ENCODE results near the gene TMEM30A. TPM values are rescaled to one million over a fixed set of nuclear protein-coding genes. Genes with fewer than 3 reads are reported as not detected.

Gene TMEM30A
- total RNA-seq, 1 experiment from 2014 or later: 36.8 TPM

- Histone ChIP-seq H3F3A (ENCODE audit: low read length, unreplicated experiment) (no peaks in the 10 kb centered on the region), H3K36me3 (ENCODE audit: low read depth, low read length) (peaks cover 15% of the 10 kb centered on the region), H3K4me2 (ENCODE audit: low read length) (no peak overlapping the region), H3K27ac (ENCODE audit: low read length) (no peak overlapping the region), H3K27me3 (ENCODE audit: low read length) (no peaks in the 10 kb centered on the region), H3K79me2 (ENCODE audit: low read length) (peaks cover 77% of the 10 kb centered on the region), H4K20me1 (ENCODE audit: low read length) (no peaks in the 10 kb centered on the region), H3K9ac (ENCODE audit: low read length) (no peak overlapping the region), H3K4me3 (ENCODE audit: low read length) (no peak overlapping the region), H3K4me1 (ENCODE audit: insufficient read depth, low read length) (peaks cover 10% of the 10 kb centered on the region), H3K9me2 (replicated peaks; ENCODE audit: low read length) (no peaks in the 10 kb centered on the region), H2AFZ (ENCODE audit: low read length) (no peak overlapping the region), H3K9me3 (ENCODE audit: low read length) (no peaks in the 10 kb centered on the region)
- ChIA-PET POLR2A (ENCODE audit: unreplicated experiment) (no interaction called here), CTCF (no interaction called here)
- ATAC-seq: no peak
- no peak for TF ChIP-seq EZH2 (IDR thresholded peaks at IDR 0.05; ENCODE audit: low read length, unreplicated experiment)
- DNase-seq: no peak
- BruUV-seq (replicated peaks): no TSS peak
- intact Hi-C loops (cut with micrococcal nuclease): loop anchor here (5.0 kb wide), 1 partner anchor 93 kb away; no protein-coding TSS in a partner anchor
Measured at GRCh38 chr6:75268988-75269354, 15.6 kb downstream of the TMEM30A start.

DNA sequence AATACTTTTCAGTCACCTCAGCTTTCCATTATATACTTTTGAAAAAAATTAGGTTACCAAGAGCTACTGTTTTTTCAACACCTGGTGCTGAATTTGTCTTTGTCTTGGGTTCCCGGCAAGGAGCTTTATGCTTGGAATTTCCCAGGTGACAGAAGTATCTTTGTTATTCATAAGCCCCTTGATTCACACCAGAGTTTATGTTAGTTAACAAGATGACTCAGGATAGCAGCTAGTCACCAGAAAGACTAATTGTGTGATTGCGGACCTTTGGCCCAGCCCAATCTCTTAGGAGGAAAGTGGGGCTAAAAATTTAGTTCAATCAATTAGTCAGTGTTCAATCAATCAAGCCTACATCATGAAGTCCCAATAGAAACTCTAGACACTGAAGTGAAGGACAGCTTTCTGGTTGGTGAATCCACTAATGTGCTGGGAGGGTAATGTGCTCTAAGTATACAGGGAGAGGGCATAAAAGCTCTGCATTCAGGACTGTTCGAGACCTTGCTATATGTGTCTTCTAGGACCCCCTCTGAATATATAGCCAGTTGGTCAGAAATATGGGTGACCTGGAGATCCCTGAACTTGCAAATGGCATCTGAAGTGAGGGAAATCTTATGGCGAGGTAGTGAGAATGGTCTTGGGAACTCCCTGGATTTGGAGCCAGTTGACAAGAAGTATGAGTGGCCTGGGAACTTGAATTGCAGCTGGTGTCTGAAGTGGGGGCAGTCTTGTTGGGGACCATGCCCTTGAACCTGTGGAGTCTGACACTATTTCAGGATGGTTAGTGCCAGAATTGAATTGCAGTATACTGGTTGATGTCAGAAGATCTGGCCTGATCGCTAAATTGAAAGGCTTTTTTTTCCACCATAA is 16.2 kb downstream of the TMEM30A start:
- Histone ChIP-seq H3K9ac (ENCODE audit: low read length) (no peak overlapping the region; the same call in 1 of the 2 replicates), H3K9me3 (ENCODE audit: low read length) (no peaks in the 10 kb centered on the region), H3K27ac (ENCODE audit: low read length) (peak overlapping the region; percentile 40), H3K9me2 (replicated peaks; ENCODE audit: low read length) (no peaks in the 10 kb centered on the region), H3K4me1 (ENCODE audit: insufficient read depth, low read length) (peaks cover 6% of the 10 kb centered on the region; the same call in 1 of the 2 replicates), H3K36me3 (ENCODE audit: low read depth, low read length) (peaks cover 15% of the 10 kb centered on the region), H3K4me2 (ENCODE audit: low read length) (peak overlapping the region; percentile 31; the same call in 1 of the 2 replicates), H3K79me2 (ENCODE audit: low read length) (peaks cover 71% of the 10 kb centered on the region), H3K27me3 (ENCODE audit: low read length) (no peaks in the 10 kb centered on the region), H3K4me3 (ENCODE audit: low read length) (no peak overlapping the region), H2AFZ (ENCODE audit: low read length) (no peak overlapping the region), H3F3A (ENCODE audit: low read length, unreplicated experiment) (no peaks in the 10 kb centered on the region), H4K20me1 (ENCODE audit: low read length) (no peaks in the 10 kb centered on the region)
- no peak for TF ChIP-seq CTCF (conservative IDR thresholded peaks at IDR 0.05; ENCODE audit: low read depth, low read length)
- TF ChIP-seq EZH2 (IDR thresholded peaks at IDR 0.05; ENCODE audit: low read length, unreplicated experiment): no peak
- no peak for TF ChIP-seq EZH2phosphoT487 (IDR thresholded peaks at IDR 0.05; ENCODE audit: borderline replicate concordance, low read length)
- intact Hi-C loops (cut with micrococcal nuclease): loop anchor here (5.0 kb wide), 1 partner anchor 94 kb away; no protein-coding TSS in a partner anchor
- peak; percentile 18 for DNase-seq
- CTCF ChIA-PET: no interaction called here
- POLR2A ChIA-PET (ENCODE audit: unreplicated experiment): interaction anchor here (0.6 kb wide), 1 partner anchor 334 kb away, joined by 5 read pairs; the partner anchor contains the start of gene SENP6
- peak; percentile 60 for ATAC-seq
- no TSS peak for BruUV-seq (replicated peaks)

DNA sequence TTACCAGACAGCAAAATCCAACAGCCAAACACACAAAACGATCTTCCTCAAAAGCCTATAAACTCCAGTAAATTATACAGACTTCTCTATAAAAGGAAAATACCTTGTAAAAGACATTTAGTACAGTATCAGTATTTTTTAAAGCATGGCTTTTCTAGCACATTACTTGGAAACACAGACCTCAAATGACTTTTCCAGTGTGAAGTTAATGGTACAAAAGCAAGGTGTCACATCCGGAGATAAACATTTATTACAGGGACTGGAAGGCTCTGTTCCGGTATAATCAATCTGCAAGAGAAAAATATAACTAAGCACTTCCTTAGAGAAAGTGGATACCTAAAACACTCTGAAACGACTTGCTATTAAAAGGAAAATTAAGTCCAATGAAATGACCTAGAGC is 17.1 kb downstream of the TMEM30A start:
- ATAC-seq (no peak), DNase-seq (no peak)
- BruUV-seq (replicated peaks): no TSS peak
- Histone ChIP-seq H3K9ac (ENCODE audit: low read length) (no peak overlapping the region; the same call in 1 of the 2 replicates), H3K4me1 (ENCODE audit: insufficient read depth, low read length) (peaks cover 6% of the 10 kb centered on the region; the same call in 1 of the 2 replicates), H4K20me1 (ENCODE audit: low read length) (no peaks in the 10 kb centered on the region), H3K9me2 (replicated peaks; ENCODE audit: low read length) (no peaks in the 10 kb centered on the region), H2AFZ (ENCODE audit: low read length) (no peak overlapping the region), H3K27ac (ENCODE audit: low read length) (peak overlapping the region; percentile 40), H3K27me3 (ENCODE audit: low read length) (no peaks in the 10 kb centered on the region), H3K4me2 (ENCODE audit: low read length) (no peak overlapping the region), H3K9me3 (ENCODE audit: low read length) (no peaks in the 10 kb centered on the region), H3K4me3 (ENCODE audit: low read length) (no peak overlapping the region), H3F3A (ENCODE audit: low read length, unreplicated experiment) (no peaks in the 10 kb centered on the region), H3K79me2 (ENCODE audit: low read length) (peaks cover 62% of the 10 kb centered on the region), H3K36me3 (ENCODE audit: low read depth, low read length) (peaks cover 9% of the 10 kb centered on the region)
- intact Hi-C loops (cut with micrococcal nuclease): loop anchor here (5.0 kb wide), 1 partner anchor 95 kb away; no protein-coding TSS in a partner anchor
- CTCF ChIA-PET: interaction anchor here (0.6 to 1.4 kb wide), 3 partner anchors 257 to 279 kb away, joined by 3 to 7 read pairs (median 4); no protein-coding TSS in a partner anchor
- no peak for TF ChIP-seq EZH2phosphoT487 (IDR thresholded peaks at IDR 0.05; ENCODE audit: borderline replicate concordance, low read length)
- POLR2A ChIA-PET (ENCODE audit: unreplicated experiment): interaction anchor here (0.6 kb wide), 1 partner anchor 486 kb away, joined by 4 read pairs; no protein-coding TSS in a partner anchor

Data from PC-3 (cell line).